Upper lobe of right lung (tissue), 1 donor: ENCODE results near the gene LITAFD. TPM values are rescaled to one million over a fixed set of nuclear protein-coding genes. Genes with fewer than 3 reads are reported as not detected.
A peak's percentile ranks its signal among the peaks of the same experiment; 100 is the strongest.
"Not testable (repeated sequence)": the region's sequence is repeated elsewhere in the genome, so short reads cannot be mapped to it uniquely, and the experiment has no call there.

Source experiments
- ATAC-seq: fragments of 200-7000 bp; cut with Tn5 transposase; one replicate; pipeline ENCODE4 v1.9.1; 2020; ENCODE audit warnings: mild to moderate bottlenecking, moderate library complexity
- DNase-seq: peaks from one replicate; pipeline ENCODE4 v3.0.0-alpha.2; 2020
- H3K27ac ChIP-seq: fragments of 200-600 bp; one replicate; pipeline ENCODE4 v1.8.0; 2022
- H3K27me3 ChIP-seq: fragments of 200-600 bp; one replicate; pipeline ENCODE4 v1.8.0; 2022; ENCODE audit warnings: mild to moderate bottlenecking
- H3K36me3 ChIP-seq: fragments of 200-600 bp; one replicate; pipeline ENCODE4 v1.8.0; 2022
- H3K4me1 ChIP-seq: fragments of 200-600 bp; one replicate; pipeline ENCODE4 v1.8.0; 2022
- H3K4me3 ChIP-seq: fragments of 200-600 bp; one replicate; pipeline ENCODE4 v1.8.0; 2022; ENCODE audit warnings: mild to moderate bottlenecking
- H3K9me3 ChIP-seq: fragments of 200-600 bp; one replicate; pipeline ENCODE4 v1.8.0; 2022
- CTCF ChIP-seq: fragments of 200-600 bp; IDR thresholded peaks from one replicate; pipeline ENCODE4 v1.8.0; 2022; ENCODE audit warnings: antibody characterized with exemption
- intact Hi-C: fragments of 100-400 bp; cut with DNase I; formaldehyde crosslinking; loops from one replicate; pipeline ENCODE4 v1.11.0; 2022
- total RNA-seq: library from RNA; stranded (reverse); fragmentation: NEBNext Ultra II Directional; extraction: Animal tissue kit (Norgen Biotek cat#: 25700); gene quantifications from one replicate; pipeline ENCODE4 v1.2.1, GENCODE V29; 2021
- donor health status: DM: no; HTN: yes; CAD: no; lungs with severe emphysema.

The LITAFD gene
- total RNA-seq, 1 donor from 2014 or later: not detected

- Histone ChIP-seq H3K27ac (peak overlapping the region; percentile 89), H3K27me3 (no peaks in the 10 kb centered on the region), H3K4me1 (peaks cover 35% of the 10 kb centered on the region), H3K36me3 (no peaks in the 10 kb centered on the region), H3K4me3 (peak overlapping the region; percentile 90), H3K9me3 (no peaks in the 10 kb centered on the region)
- intact Hi-C loops: loop anchor here (10.0 kb wide), 1 partner anchor 63 kb away; no protein-coding TSS in a partner anchor
- ATAC-seq (no peak), DNase-seq (no peak)
- no peak for TF ChIP-seq CTCF
Measured at GRCh38 chr16:8867932-8868415, 14.2 kb upstream of the LITAFD start.

- intact Hi-C loops: loop anchor here (10.0 kb wide), 1 partner anchor 64 kb away; no protein-coding TSS in a partner anchor
- Histone ChIP-seq H3K27ac (peak within 1 kb of the TSS; percentile 89), H3K4me3 (peak within 1 kb of the TSS; percentile 90), H3K27me3 (no peaks in the 10 kb centered on the region), H3K9me3 (no peaks in the 10 kb centered on the region), H3K36me3 (no peaks in the 10 kb centered on the region), H3K4me1 (peaks cover 31% of the 10 kb centered on the region)
- DNase-seq: peak; percentile 94
- ATAC-seq: peak; percentile 96
- no peak for TF ChIP-seq CTCF
Measured at GRCh38 chr16:8868416-8869211, 13.5 kb upstream of the LITAFD start, which contains the start of gene CARHSP1. Gene CARHSP1, minus strand, starts transcription at chr16:8869006. Its CDS starts 9,678 bp downstream, at chr16:8859328.

GRCh38 chr16:8869212-8869987 is 12.8 kb upstream of the LITAFD start:
- Histone ChIP-seq H3K36me3 (no peaks in the 10 kb centered on the region), H3K27me3 (no peaks in the 10 kb centered on the region), H3K4me3 (peak overlapping the region; percentile 90), H3K4me1 (peaks cover 25% of the 10 kb centered on the region), H3K9me3 (no peaks in the 10 kb centered on the region), H3K27ac (peak overlapping the region; percentile 20)
- ATAC-seq (no peak), DNase-seq (no peak)
- no peak for TF ChIP-seq CTCF
- intact Hi-C loops: loop anchor here (10.0 kb wide), 1 partner anchor 65 kb away; no protein-coding TSS in a partner anchor

GRCh38 chr16:8869988-8870241 is 12.2 kb upstream of the LITAFD start:
- H3K9me3 ChIP-seq, H3K36me3 ChIP-seq, ATAC-seq, DNase-seq, H3K4me3 ChIP-seq, H3K27me3 ChIP-seq, H3K27ac ChIP-seq: not testable (repeated sequence)
- H3K4me1 ChIP-seq: peaks cover 21% of the 10 kb centered on the region
- intact Hi-C loops: loop anchor here (10.0 kb wide), 2 partner anchors 65 to 205 kb away; no protein-coding TSS in a partner anchor

- no peak for TF ChIP-seq CTCF
- Histone ChIP-seq H3K36me3 (no peaks in the 10 kb centered on the region), H3K27ac (no peak overlapping the region), H3K4me3 (no peak overlapping the region), H3K9me3 (no peaks in the 10 kb centered on the region), H3K27me3 (no peaks in the 10 kb centered on the region), H3K4me1 (peaks cover 10% of the 10 kb centered on the region)
- no peak for DNase-seq
- intact Hi-C loops: loop anchor here (10.0 kb wide), 1 partner anchor 207 kb away; no protein-coding TSS in a partner anchor
- ATAC-seq: no peak
Measured at GRCh38 chr16:8872071-8872470, 10.1 kb upstream of the LITAFD start.
